Calu3 (cell line): Measurements from ENCODE around the gene CTNND2. TPM values are rescaled to one million over a fixed set of nuclear protein-coding genes. Genes with fewer than 3 reads are reported as not detected.

Experiments
- BruUV-seq: library from RNA; stranded (reverse); fragments of 400-500 nt; replicated peaks from 2 replicates; lab custom pipeline; 2021; lab: Mats Ljungman, UMichigan
- CTCF ChIA-PET: fragments of 300-600 bp; sonication (Branson Sonifier 250); formaldehyde crosslinking; loops from one replicate; lab custom pipeline; 2022; ENCODE audit warnings: antibody characterized with exemption; lab: Charles Lee
- DNase-seq: peaks from one replicate; pipeline ENCODE4 v3.0.0; 2022
- H3K27ac Mint-ChIP-seq: one replicate; pipeline ENCODE4 v1.8.0; 2022; ENCODE audit warnings: mixed read lengths; ENCODE audit not compliant: unreplicated experiment
- H3K27me3 Mint-ChIP-seq: one replicate; pipeline ENCODE4 v1.8.0; 2022; ENCODE audit warnings: mixed read lengths; ENCODE audit not compliant: unreplicated experiment
- H3K36me3 Mint-ChIP-seq: one replicate; pipeline ENCODE4 v1.8.0; 2022; ENCODE audit warnings: mild to moderate bottlenecking, moderate library complexity, mixed read lengths; ENCODE audit not compliant: insufficient read depth, unreplicated experiment
- H3K4me1 Mint-ChIP-seq: one replicate; pipeline ENCODE4 v1.8.0; 2022; ENCODE audit warnings: mild to moderate bottlenecking, low read depth, mixed read lengths; ENCODE audit not compliant: unreplicated experiment
- H3K4me3 Mint-ChIP-seq: one replicate; pipeline ENCODE4 v1.8.0; 2022; ENCODE audit warnings: mild to moderate bottlenecking, low read depth, moderate library complexity, mixed read lengths; ENCODE audit not compliant: unreplicated experiment
- H3K9me3 Mint-ChIP-seq: one replicate; pipeline ENCODE4 v1.8.0; 2022; ENCODE audit warnings: low read depth, mixed read lengths; ENCODE audit not compliant: unreplicated experiment
- CTCF ChIP-seq: fragments of 200-600 bp; IDR thresholded peaks from one replicate; pipeline ENCODE4 v1.8.0; 2022; ENCODE audit warnings: antibody characterized with exemption; ENCODE audit not compliant: unreplicated experiment
- intact Hi-C: fragments of 100-400 bp; cut with micrococcal nuclease; formaldehyde crosslinking; loops from one replicate; pipeline ENCODE4 v1.10.0; 2022; ENCODE audit not compliant: unreplicated experiment
- total RNA-seq: library from RNA; stranded (reverse); gene quantifications from 2 replicates; pipeline ENCODE4 v1.2.3, GENCODE V29; 2022

The CTNND2 gene
- total RNA-seq, 1 experiment from 2014 or later = 19.6 TPM

GRCh38 chr5:11683666-11684065 is 220.6 kb downstream of the CTNND2 start:
- TF ChIP-seq CTCF = no peak
- intact Hi-C loops = no loop called here
- Mint-ChIP-seq H3K27ac (no peak overlapping the region), H3K36me3 (no peaks in the 10 kb centered on the region), H3K4me3 (no peak overlapping the region), H3K4me1 (no peaks in the 10 kb centered on the region), H3K9me3 (no peaks in the 10 kb centered on the region), H3K27me3 (no peaks in the 10 kb centered on the region)
- CTCF ChIA-PET = no interaction called here
- BruUV-seq = no TSS peak
- DNase-seq = no peak

GRCh38 chr5:11681796-11682195 is 222.4 kb downstream of the CTNND2 start:
- no peaks in the 10 kb centered on the region for H3K4me1 Mint-ChIP-seq
- no peak overlapping the region for H3K27ac Mint-ChIP-seq
- no peaks in the 10 kb centered on the region for H3K27me3 Mint-ChIP-seq
- BruUV-seq = no TSS peak
- no peak overlapping the region for H3K4me3 Mint-ChIP-seq
- H3K36me3 Mint-ChIP-seq = no peaks in the 10 kb centered on the region
- intact Hi-C loops = no loop called here
- no peak for DNase-seq
- no peak for TF ChIP-seq CTCF
- CTCF ChIA-PET = no interaction called here
- no peaks in the 10 kb centered on the region for H3K9me3 Mint-ChIP-seq

GRCh38 chr5:11679676-11680075 is 224.6 kb downstream of the CTNND2 start:
- H3K4me3 Mint-ChIP-seq = no peak overlapping the region
- H3K4me1 Mint-ChIP-seq = no peaks in the 10 kb centered on the region
- intact Hi-C loops = no loop called here
- H3K9me3 Mint-ChIP-seq = no peaks in the 10 kb centered on the region
- CTCF ChIA-PET = no interaction called here
- DNase-seq = no peak
- BruUV-seq = no TSS peak
- no peaks in the 10 kb centered on the region for H3K36me3 Mint-ChIP-seq
- TF ChIP-seq CTCF = no peak
- H3K27ac Mint-ChIP-seq = no peak overlapping the region
- H3K27me3 Mint-ChIP-seq = no peaks in the 10 kb centered on the region

GRCh38 chr5:11675184-11675583 is 229.1 kb downstream of the CTNND2 start:
- H3K4me1 Mint-ChIP-seq = peaks cover 5% of the 10 kb centered on the region
- no peak for TF ChIP-seq CTCF
- no peak for DNase-seq
- H3K36me3 Mint-ChIP-seq = no peaks in the 10 kb centered on the region
- no peak overlapping the region for H3K27ac Mint-ChIP-seq
- CTCF ChIA-PET = no interaction called here
- no TSS peak for BruUV-seq
- H3K27me3 Mint-ChIP-seq = no peaks in the 10 kb centered on the region
- no peaks in the 10 kb centered on the region for H3K9me3 Mint-ChIP-seq
- intact Hi-C loops = no loop called here
- no peak overlapping the region for H3K4me3 Mint-ChIP-seq
